GM21526 (cell line): ENCODE measurements around the gene ANKRD33B.

Experiments used
- ATAC-seq: cut with Tn5 transposase; IDR thresholded peaks from one replicate; pipeline ENCODE4 v1.9.1; 2021; ENCODE audit warnings: moderate library complexity; ENCODE audit not compliant: unreplicated experiment, low FRiP score

Gene ANKRD33B

DNA sequence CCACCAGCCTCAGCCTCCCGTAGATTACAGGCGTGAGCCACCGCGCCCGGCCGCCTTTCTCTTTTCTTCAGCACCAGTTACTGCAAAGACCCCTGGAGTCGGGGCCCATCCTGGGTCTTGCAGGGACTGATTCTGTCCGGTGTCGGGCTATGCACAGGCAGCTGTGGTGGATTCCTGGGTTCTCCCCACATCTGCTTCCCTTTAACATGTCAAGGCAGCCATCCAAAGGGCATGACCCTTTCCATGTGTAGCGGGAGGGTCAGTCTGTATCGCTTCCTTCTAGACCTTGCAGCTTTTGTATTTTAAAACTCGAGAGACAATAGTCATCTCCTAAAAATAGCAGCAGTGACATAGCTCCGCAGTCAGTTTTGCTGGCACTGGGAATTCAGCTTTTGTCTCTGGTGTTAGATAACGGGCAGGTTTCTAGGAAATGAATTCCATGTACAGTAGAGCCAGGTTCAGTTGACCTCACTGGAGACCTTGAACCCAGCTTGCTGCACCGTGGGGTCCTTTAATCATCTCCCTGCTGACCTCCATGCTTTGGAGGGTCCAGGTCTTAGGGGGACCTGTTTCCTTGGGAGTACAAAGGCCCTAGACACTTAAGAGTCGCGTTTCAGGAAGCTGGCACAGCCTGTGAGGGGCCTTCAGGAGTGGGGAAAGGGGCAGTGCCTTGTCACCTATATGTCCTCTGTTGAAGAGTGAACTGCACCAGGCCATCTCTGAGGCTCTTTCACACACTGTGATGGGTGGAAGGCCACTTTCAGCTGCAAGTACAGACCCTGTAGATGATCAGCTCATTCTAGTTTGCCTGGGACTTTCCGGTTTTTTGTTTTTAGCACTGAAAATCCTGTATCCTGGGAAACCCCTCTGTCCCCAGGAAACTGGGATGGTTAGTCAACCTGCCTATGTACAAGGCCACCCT is 13.8 kb downstream of the ANKRD33B start:
- ATAC-seq: no peak

DNA sequence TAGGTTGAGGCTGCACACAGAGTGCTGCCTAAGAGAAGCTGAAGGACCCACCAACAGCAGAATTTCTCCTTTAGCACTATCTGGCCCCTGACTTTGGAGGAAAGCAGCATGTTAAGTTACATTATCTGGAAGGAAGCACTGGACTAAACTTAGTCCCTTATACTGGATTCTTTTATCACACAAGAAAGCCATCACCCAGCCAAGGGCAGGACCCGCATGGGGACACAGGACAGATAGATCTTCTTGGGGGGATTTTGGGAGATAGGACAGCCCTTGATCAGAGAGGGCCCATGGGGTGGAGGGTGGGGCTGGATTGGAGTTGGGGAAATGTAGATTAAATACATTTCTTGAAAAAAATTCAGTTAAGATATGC is 14.4 kb downstream of the ANKRD33B start:
- ATAC-seq: no peak

DNA sequence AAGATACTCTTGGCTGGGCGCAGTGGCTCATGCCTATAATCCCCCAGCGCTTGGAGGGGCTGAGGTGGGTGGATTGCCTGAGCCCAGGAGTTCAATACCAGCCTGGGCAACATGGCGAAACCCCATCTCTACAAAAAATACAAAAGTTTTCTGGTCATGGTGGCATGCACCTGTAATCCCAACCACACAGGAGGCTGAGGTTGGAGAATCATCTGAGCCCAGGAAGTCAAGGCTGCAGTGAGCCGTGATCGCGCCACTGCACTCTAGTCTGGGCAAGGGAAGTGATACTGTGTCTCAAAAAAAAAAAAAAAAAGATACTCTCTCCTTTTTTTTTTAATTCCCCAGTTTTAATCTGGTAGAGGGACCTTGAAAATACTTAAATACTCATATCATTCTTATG is 15.0 kb downstream of the ANKRD33B start:
- ATAC-seq: peak; percentile 47

- no peak for ATAC-seq
Measured at GRCh38 chr5:10579536-10580521, 16.0 kb downstream of the ANKRD33B start.

GRCh38 chr5:10580531-10581423 is 16.9 kb downstream of the ANKRD33B start:
- ATAC-seq: no peak

- ATAC-seq: no peak
Measured at GRCh38 chr5:10581424-10581748, 17.5 kb downstream of the ANKRD33B start.

- ATAC-seq: no peak
Measured at GRCh38 chr5:10581867-10582511, 18.1 kb downstream of the ANKRD33B start.

DNA sequence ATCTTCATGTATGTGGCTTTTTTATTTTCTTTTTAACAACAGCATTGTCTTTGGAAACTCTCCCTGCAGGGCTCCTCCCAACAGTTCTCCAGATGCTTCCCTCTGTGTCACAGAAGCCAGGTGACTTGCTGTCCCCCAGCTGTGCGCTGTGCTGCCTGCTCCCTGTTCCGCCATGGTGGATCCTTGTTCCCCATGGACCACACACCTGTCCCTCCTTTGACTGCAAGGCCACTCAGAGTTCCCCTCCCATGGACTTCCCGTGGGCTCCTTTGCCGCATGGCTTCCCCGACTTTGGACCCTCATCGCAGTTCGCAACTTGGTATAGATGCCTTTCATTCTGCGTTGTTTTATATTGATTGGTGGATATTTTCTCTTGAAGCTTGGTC is 18.6 kb downstream of the ANKRD33B start:
- no peak for ATAC-seq

DNA sequence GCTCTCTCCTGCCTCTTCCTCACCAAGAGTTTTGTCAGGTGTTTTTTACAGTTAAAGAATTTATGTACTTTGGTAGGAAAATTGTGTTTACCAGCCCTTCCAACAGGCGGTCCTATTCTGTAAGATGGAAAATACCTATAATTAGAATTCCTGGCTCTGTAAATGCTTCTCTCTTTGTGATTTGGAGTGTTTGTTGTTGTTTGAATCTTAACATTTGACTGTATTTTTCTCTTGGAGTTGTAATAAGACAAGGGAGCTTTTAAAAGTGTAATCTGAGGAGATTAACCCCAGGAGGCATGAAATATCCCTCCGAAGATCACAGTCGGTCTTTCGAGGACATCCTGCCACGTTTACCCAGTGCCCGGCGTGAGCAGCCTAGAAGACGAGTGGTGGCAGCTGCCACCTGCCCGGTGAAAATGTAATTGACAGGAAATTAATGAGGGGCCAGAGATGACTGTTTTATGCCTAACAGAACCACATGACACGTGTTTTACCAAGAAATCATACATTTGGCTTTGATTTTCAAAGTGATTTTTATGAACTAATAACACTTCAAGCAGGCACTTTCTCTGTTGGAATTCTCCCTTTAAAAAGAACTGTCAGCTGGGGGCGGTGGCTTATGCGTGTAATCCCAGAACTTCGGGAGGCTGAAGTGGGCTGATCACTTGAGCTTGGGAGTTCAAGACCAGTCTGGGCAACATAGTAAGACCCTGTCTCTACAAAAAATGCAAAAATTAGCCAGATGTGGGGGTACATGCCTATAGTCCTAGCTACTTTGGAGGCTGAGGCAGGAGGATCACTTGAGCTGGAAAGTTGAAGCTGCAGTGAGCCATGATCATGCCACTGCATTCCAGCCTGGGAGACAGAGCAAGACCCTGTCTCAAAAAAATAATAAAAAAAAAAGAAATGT is 20.0 kb downstream of the ANKRD33B start:
- no peak for ATAC-seq

- ATAC-seq: no peak
Measured at GRCh38 chr5:10584714-10585517, 21.0 kb downstream of the ANKRD33B start.

- ATAC-seq: no peak
Measured at GRCh38 chr5:10585518-10585915, 21.6 kb downstream of the ANKRD33B start.

- no peak for ATAC-seq
Measured at GRCh38 chr5:10586008-10586407, 22.1 kb downstream of the ANKRD33B start.

GRCh38 chr5:10586555-10586954 is 22.7 kb downstream of the ANKRD33B start:
- no peak for ATAC-seq

- ATAC-seq: no peak
Measured at GRCh38 chr5:10588109-10588775, 24.4 kb downstream of the ANKRD33B start.

- peak; percentile 30 for ATAC-seq
Measured at GRCh38 chr5:10588779-10589447, 25.0 kb downstream of the ANKRD33B start.

- peak; percentile 42 for ATAC-seq
Measured at GRCh38 chr5:10590226-10590999, 26.5 kb downstream of the ANKRD33B start.
